Gastroesophageal sphincter (tissue), 4 donors: ENCODE results near the gene EHMT1. TPM values are rescaled to one million over a fixed set of nuclear protein-coding genes. Genes with fewer than 3 reads are reported as not detected.

Experiments
- ATAC-seq: fragments of 150-250 bp; one replicate; pipeline ENCODE4 v1.9.1; 2016; ENCODE audit warnings: mild to moderate bottlenecking, moderate library complexity
- H3K27ac ChIP-seq, 4 donors: fragments of 200-600 bp; sonication (generic) in 3 of 4; 1 replicate in 3 of 4; 2 replicates in 1 of 4; pipeline ENCODE4 v1.5.1; 2016 to 2019
- H3K27me3 ChIP-seq: fragments of 200-600 bp; sonication (generic); one replicate; pipeline ENCODE4 v1.5.1; 2019
- H3K36me3 ChIP-seq, 2 donors: fragments of 200-600 bp; sonication (generic); one replicate each; pipeline ENCODE4 v1.5.1; 2019; ENCODE audit warnings: control low read depth in 1 of 2
- H3K4me1 ChIP-seq, 3 donors: fragments of 200-600 bp; sonication (generic); 1 replicate in 2 of 3; 2 replicates in 1 of 3; pipeline ENCODE4 v1.5.1; 2016 to 2019; ENCODE audit warnings: control low read depth in 2 of 3
- H3K4me3 ChIP-seq, 2 donors: fragments of 200-600 bp; sonication (generic); one replicate each; pipeline ENCODE4 v1.5.1; 2019; ENCODE audit warnings: mild to moderate bottlenecking in 1 of 2, moderate library complexity in 1 of 2
- H3K9me3 ChIP-seq, 3 donors: fragments of 200-600 bp; sonication (generic); one replicate each; pipeline ENCODE4 v1.5.1; 2017 to 2019; ENCODE audit warnings: control low read depth in 2 of 3
- CTCF ChIP-seq, 4 experiments: fragments of 200-600 bp in 2 of 4; fragments of 450-650 bp in 2 of 4; sonication (generic) in 1 of 4; IDR thresholded peaks; one replicate each; pipeline ENCODE4 v1.5.1; 2017 to 2019; ENCODE audit warnings: antibody characterized with exemption in 4 of 4, mild to moderate bottlenecking in 2 of 4, moderate library complexity in 2 of 4
- EP300 ChIP-seq: sonication (generic); formaldehyde crosslinking; IDR thresholded peaks from one replicate; pipeline ENCODE4 v1.6.1; 2017; ENCODE audit warnings: antibody characterized with exemption, mild to moderate bottlenecking
- POLR2A ChIP-seq, 2 donors: fragments of 450-650 bp; IDR thresholded peaks; one replicate each; pipeline ENCODE4 v1.6.1; 2017; ENCODE audit warnings: antibody characterized with exemption in 2 of 2, mild to moderate bottlenecking in 2 of 2, moderate library complexity in 1 of 2
- POLR2AphosphoS5 ChIP-seq: sonication (generic); formaldehyde crosslinking; IDR thresholded peaks from one replicate; pipeline ENCODE4 v1.6.1; 2017; ENCODE audit warnings: antibody characterized with exemption
- WGBS, 2 donors: methylation state at CpG; one replicate each; pipeline ENCODE4 v1.1.5; 2018; ENCODE audit warnings: low coverage in 1 of 2; 5-methylcytosine and 5-hydroxymethylcytosine counted together
- total RNA-seq, 4 donors: library from RNA; depleted of rRNA; stranded (reverse); fragments of >200 nt; gene quantifications; one replicate each; pipeline ENCODE4 v1.1.0, GENCODE V29; 2016

The EHMT1 gene
- total RNA-seq, 4 donors from 2014 or later = 49.2 to 79.7 (median 64.7) TPM

- peaks cover 0 to 14% (median 0%) of the 10 kb centered on the region in 3 donors for H3K4me1 ChIP-seq
- H3K27me3 ChIP-seq = no peaks in the 10 kb centered on the region
- no peaks in the 10 kb centered on the region for H3K9me3 ChIP-seq
- 94 to 100% methylated on average over 1 to 3 of the region's 4 CpGs for WGBS, 2 donors
- TF ChIP-seq EP300 (no peak), POLR2AphosphoS5 (no peak), CTCF (IDR thresholded peaks at IDR 0.05) (no peak), POLR2A (IDR thresholded peaks at IDR 0.05) (no peak)
- peaks cover 0 to 53% of the 10 kb centered on the region in 2 donors for H3K36me3 ChIP-seq
- no peak overlapping the region for H3K27ac ChIP-seq
- H3K4me3 ChIP-seq = no peak overlapping the region
- ATAC-seq = no peak
These were observed 122.5 kb downstream of the EHMT1 start for GRCh38 chr9:137741330-137741729.

GRCh38 chr9:137742698-137743097 lies 123.9 kb downstream of the EHMT1 start:
- Histone ChIP-seq H3K4me3 (no peak overlapping the region), H3K27ac (no peak overlapping the region), H3K36me3 (peaks cover 0 to 59% of the 10 kb centered on the region in 2 donors), H3K4me1 (peaks cover 0 to 14% (median 0%) of the 10 kb centered on the region in 3 donors), H3K27me3 (no peaks in the 10 kb centered on the region), H3K9me3 (no peaks in the 10 kb centered on the region)
- no peak for ATAC-seq
- TF ChIP-seq POLR2AphosphoS5 = no peak
- TF ChIP-seq CTCF (IDR thresholded peaks at IDR 0.05) = no peak
- TF ChIP-seq POLR2A (IDR thresholded peaks at IDR 0.05) = no peak
- no peak for TF ChIP-seq EP300
- WGBS, 2 donors = 72 to 100% methylated on average over 1 to 4 of the region's 7 CpGs

GRCh38 chr9:137743695-137744094 lies 124.9 kb downstream of the EHMT1 start:
- Histone ChIP-seq H3K27me3 (no peaks in the 10 kb centered on the region), H3K9me3 (no peaks in the 10 kb centered on the region), H3K36me3 (peaks cover 0 to 69% of the 10 kb centered on the region in 2 donors), H3K4me1 (peaks cover 0 to 14% (median 0%) of the 10 kb centered on the region in 3 donors), H3K4me3 (no peak overlapping the region), H3K27ac (no peak overlapping the region)
- 87 to 98% methylated on average over 6 to 11 of the region's 19 CpGs for WGBS, 2 donors
- no peak for ATAC-seq
- no peak for TF ChIP-seq EP300
- TF ChIP-seq CTCF (IDR thresholded peaks at IDR 0.05) = no peak
- no peak for TF ChIP-seq POLR2AphosphoS5
- TF ChIP-seq POLR2A (IDR thresholded peaks at IDR 0.05) = no peak

GRCh38 chr9:137744632-137745183 lies 125.9 kb downstream of the EHMT1 start:
- H3K4me1 ChIP-seq = peaks cover 0 to 11% (median 0%) of the 10 kb centered on the region in 3 donors
- H3K27me3 ChIP-seq = no peaks in the 10 kb centered on the region
- no peak for ATAC-seq

More at GRCh38 chr9:137744632-137745183, 125.9 kb downstream of the EHMT1 start:
- H3K9me3 ChIP-seq = no peaks in the 10 kb centered on the region
- H3K36me3 ChIP-seq = peaks cover 0 to 75% of the 10 kb centered on the region in 2 donors
- WGBS, 2 donors = 76 to 89% methylated on average over 5 to 9 of the region's 11 CpGs
- TF ChIP-seq CTCF (IDR thresholded peaks at IDR 0.05) = no peak
- no peak for TF ChIP-seq POLR2AphosphoS5
- TF ChIP-seq EP300 = no peak
- no peak for TF ChIP-seq POLR2A (IDR thresholded peaks at IDR 0.05)
- H3K27ac ChIP-seq = no peak overlapping the region
- no peak overlapping the region for H3K4me3 ChIP-seq
